ENCODE data around the gene CCDC195.

DNA sequence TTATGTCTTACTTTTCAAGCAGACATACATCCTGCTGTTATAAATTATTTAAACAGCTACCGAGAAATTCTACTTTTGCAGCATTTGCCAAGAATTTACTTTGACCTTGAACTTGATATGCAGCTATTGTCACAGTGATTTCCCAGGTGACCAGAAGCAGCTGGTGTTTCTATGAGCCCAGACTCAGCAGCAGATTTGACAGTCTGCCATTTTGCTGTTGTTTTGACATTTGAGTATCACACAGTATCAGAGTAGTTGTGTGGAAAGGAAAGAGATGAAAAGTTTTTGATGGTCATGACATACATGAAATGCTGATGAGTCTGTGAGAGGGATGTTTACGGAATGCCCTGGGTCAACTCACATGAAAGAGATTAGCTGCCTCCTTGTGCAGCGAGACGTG is 6.6 kb upstream of the CCDC195 start:
- no peak for TF ChIP-seq POLR2A (IDR thresholded peaks at IDR 0.05; ENCODE audit: extremely low read depth, insufficient read length)
- TF ChIP-seq, protein P1, sequence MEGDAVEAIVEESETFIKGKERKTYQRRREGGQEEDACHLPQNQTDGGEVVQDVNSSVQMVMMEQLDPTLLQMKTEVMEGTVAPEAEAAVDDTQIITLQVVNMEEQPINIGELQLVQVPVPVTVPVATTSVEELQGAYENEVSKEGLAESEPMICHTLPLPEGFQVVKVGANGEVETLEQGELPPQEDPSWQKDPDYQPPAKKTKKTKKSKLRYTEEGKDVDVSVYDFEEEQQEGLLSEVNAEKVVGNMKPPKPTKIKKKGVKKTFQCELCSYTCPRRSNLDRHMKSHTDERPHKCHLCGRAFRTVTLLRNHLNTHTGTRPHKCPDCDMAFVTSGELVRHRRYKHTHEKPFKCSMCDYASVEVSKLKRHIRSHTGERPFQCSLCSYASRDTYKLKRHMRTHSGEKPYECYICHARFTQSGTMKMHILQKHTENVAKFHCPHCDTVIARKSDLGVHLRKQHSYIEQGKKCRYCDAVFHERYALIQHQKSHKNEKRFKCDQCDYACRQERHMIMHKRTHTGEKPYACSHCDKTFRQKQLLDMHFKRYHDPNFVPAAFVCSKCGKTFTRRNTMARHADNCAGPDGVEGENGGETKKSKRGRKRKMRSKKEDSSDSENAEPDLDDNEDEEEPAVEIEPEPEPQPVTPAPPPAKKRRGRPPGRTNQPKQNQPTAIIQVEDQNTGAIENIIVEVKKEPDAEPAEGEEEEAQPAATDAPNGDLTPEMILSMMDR (IDR thresholded peaks at IDR 0.05; ENCODE audit: low read depth, low read length) = no peak
- TF ChIP-seq MYC (IDR thresholded peaks at IDR 0.05; ENCODE audit: low read depth, low read length) = no peak
- TF ChIP-seq, protein P2, sequence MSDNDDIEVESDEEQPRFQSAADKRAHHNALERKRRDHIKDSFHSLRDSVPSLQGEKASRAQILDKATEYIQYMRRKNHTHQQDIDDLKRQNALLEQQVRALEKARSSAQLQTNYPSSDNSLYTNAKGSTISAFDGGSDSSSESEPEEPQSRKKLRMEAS (IDR thresholded peaks at IDR 0.05; ENCODE audit: low read depth, low read length) = no peak

Measured in NB4 (cell line).